Liver (tissue), 3 donors: Measurements from ENCODE around the gene DZIP1.
A peak's percentile ranks its signal among the peaks of the same experiment; 100 is the strongest.

ENCODE experiments used
- JUND ChIP-seq, 2 donors: IDR thresholded peaks; 2 replicates each; pipeline ENCODE4 v1.6.1; 2016; ENCODE audit warnings: antibody characterized with exemption in 2 of 2
- TAF1 ChIP-seq: conservative IDR thresholded peaks from 2 replicates; pipeline ENCODE4 v1.6.1; 2016; ENCODE audit warnings: antibody characterized with exemption, mild to moderate bottlenecking
- YY1 ChIP-seq: IDR thresholded peaks from 2 replicates; pipeline ENCODE4 v1.6.1; 2016; ENCODE audit warnings: antibody characterized with exemption, mild to moderate bottlenecking
- TF ChIP-seq, protein P1 (sequence below): fragments of 150-350 bp; IDR thresholded peaks from 2 replicates; pipeline ENCODE4 v1.5.1; 2017; ENCODE audit warnings: improper control_type of control experiment, low read depth, low read length; ENCODE audit not compliant: missing input control
- TF ChIP-seq, protein P2 (sequence below): IDR thresholded peaks from 2 replicates; pipeline ENCODE4 v1.6.1; 2016; ENCODE audit warnings: antibody characterized with exemption, mild to moderate bottlenecking
- donor health status: healthy.
- donor health status: healthy.

DNA sequence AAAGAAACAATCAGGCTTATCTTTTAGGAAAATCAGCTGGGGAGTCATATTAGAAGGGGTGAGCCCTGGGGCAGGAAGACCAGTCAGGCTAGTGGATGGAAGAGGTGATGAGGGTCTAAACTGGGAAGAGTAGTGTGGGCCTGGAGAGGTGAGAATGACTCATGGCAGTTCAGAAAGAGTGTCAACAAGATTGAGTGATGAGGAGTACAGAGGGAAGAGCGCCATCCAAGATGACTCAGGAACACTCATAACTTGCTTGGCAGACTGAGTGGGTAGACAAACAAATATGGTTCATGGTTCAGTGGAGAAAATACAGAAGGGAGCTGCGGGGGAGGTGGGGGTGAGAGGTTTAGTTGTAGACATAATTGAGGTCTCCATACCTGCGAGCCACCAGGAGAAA lies 109.3 kb downstream of the DZIP1 start:
- TF ChIP-seq TAF1: no peak
- TF ChIP-seq, protein P1, sequence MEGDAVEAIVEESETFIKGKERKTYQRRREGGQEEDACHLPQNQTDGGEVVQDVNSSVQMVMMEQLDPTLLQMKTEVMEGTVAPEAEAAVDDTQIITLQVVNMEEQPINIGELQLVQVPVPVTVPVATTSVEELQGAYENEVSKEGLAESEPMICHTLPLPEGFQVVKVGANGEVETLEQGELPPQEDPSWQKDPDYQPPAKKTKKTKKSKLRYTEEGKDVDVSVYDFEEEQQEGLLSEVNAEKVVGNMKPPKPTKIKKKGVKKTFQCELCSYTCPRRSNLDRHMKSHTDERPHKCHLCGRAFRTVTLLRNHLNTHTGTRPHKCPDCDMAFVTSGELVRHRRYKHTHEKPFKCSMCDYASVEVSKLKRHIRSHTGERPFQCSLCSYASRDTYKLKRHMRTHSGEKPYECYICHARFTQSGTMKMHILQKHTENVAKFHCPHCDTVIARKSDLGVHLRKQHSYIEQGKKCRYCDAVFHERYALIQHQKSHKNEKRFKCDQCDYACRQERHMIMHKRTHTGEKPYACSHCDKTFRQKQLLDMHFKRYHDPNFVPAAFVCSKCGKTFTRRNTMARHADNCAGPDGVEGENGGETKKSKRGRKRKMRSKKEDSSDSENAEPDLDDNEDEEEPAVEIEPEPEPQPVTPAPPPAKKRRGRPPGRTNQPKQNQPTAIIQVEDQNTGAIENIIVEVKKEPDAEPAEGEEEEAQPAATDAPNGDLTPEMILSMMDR: no peak
- TF ChIP-seq, protein P2, sequence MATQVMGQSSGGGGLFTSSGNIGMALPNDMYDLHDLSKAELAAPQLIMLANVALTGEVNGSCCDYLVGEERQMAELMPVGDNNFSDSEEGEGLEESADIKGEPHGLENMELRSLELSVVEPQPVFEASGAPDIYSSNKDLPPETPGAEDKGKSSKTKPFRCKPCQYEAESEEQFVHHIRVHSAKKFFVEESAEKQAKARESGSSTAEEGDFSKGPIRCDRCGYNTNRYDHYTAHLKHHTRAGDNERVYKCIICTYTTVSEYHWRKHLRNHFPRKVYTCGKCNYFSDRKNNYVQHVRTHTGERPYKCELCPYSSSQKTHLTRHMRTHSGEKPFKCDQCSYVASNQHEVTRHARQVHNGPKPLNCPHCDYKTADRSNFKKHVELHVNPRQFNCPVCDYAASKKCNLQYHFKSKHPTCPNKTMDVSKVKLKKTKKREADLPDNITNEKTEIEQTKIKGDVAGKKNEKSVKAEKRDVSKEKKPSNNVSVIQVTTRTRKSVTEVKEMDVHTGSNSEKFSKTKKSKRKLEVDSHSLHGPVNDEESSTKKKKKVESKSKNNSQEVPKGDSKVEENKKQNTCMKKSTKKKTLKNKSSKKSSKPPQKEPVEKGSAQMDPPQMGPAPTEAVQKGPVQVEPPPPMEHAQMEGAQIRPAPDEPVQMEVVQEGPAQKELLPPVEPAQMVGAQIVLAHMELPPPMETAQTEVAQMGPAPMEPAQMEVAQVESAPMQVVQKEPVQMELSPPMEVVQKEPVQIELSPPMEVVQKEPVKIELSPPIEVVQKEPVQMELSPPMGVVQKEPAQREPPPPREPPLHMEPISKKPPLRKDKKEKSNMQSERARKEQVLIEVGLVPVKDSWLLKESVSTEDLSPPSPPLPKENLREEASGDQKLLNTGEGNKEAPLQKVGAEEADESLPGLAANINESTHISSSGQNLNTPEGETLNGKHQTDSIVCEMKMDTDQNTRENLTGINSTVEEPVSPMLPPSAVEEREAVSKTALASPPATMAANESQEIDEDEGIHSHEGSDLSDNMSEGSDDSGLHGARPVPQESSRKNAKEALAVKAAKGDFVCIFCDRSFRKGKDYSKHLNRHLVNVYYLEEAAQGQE: no peak
- TF ChIP-seq JUND (IDR thresholded peaks at IDR 0.05): peak in 1 of 2 donors; percentile 33
- no peak for TF ChIP-seq YY1
